Neural progenitor cell (in vitro differentiated cells): ENCODE data around the gene SSUH2. TPM values are rescaled to one million over a fixed set of nuclear protein-coding genes. Genes with fewer than 3 reads are reported as not detected.

Experiments
- DNase-seq: peaks from one replicate; pipeline ENCODE4 v3.0.0-alpha.2; 2016; ENCODE audit warnings: low spot score
- H2AFZ ChIP-seq: fragments of 200-600 bp; sonication (generic); replicated peaks from 2 replicates; pipeline ENCODE4 v1.6.1; 2016; ENCODE audit warnings: antibody characterized with exemption
- H3F3A ChIP-seq: fragments of 200-600 bp; sonication (generic); 2 replicates; pipeline ENCODE4 v1.6.1; 2016; ENCODE audit warnings: antibody characterized with exemption, low read depth
- H3K27ac ChIP-seq: fragments of 200-600 bp; sonication (generic); 2 replicates; pipeline ENCODE4 v1.5.1; 2016; ENCODE audit warnings: mild to moderate bottlenecking
- H3K27me3 ChIP-seq: fragments of 200-600 bp; sonication (generic); 2 replicates; pipeline ENCODE4 v1.6.1; 2016; ENCODE audit warnings: mild to moderate bottlenecking, moderate library complexity
- H3K36me3 ChIP-seq: fragments of 200-600 bp; sonication (generic); 2 replicates; pipeline ENCODE4 v1.5.1; 2016
- H3K4me1 ChIP-seq: fragments of 200-600 bp; sonication (generic); 2 replicates; pipeline ENCODE4 v1.6.1; 2016; ENCODE audit warnings: mixed run types
- H3K4me2 ChIP-seq: fragments of 200-600 bp; sonication (generic); 2 replicates; pipeline ENCODE4 v1.6.1; 2016
- H3K4me3 ChIP-seq: fragments of 200-600 bp; sonication (generic); 2 replicates; pipeline ENCODE4 v1.5.1; 2016
- H3K79me2 ChIP-seq: fragments of 200-600 bp; sonication (generic); 2 replicates; pipeline ENCODE4 v1.6.1; 2016; ENCODE audit warnings: low read depth
- H3K9ac ChIP-seq: fragments of 200-600 bp; sonication (generic); 2 replicates; pipeline ENCODE4 v1.6.1; 2016
- H3K9me3 ChIP-seq: fragments of 200-600 bp; sonication (generic); 2 replicates; pipeline ENCODE4 v1.5.1; 2016; ENCODE audit warnings: low read depth
- H4K20me1 ChIP-seq: fragments of 200-600 bp; sonication (generic); 2 replicates; pipeline ENCODE4 v1.6.1; 2016; ENCODE audit warnings: low read depth
- H3K27ac Mint-ChIP-seq: 3 replicates; pipeline ENCODE4 v1.8.0; 2021; ENCODE audit warnings: mixed read lengths
- H3K27me3 Mint-ChIP-seq: 2 replicates; pipeline ENCODE4 v1.8.0; 2022; ENCODE audit warnings: low read depth, mild to moderate bottlenecking, inconsistent platforms, moderate library complexity, mixed read lengths; ENCODE audit not compliant: insufficient read depth
- H3K36me3 Mint-ChIP-seq: 3 replicates; pipeline ENCODE4 v1.8.0; 2021; ENCODE audit warnings: mixed read lengths
- H3K4me1 Mint-ChIP-seq: 3 replicates; pipeline ENCODE4 v1.8.0; 2021; ENCODE audit warnings: mixed read lengths
- H3K4me3 Mint-ChIP-seq: 3 replicates; pipeline ENCODE4 v1.8.0; 2021; ENCODE audit warnings: mild to moderate bottlenecking, moderate library complexity, mixed read lengths
- H3K9me3 Mint-ChIP-seq: 3 replicates; pipeline ENCODE4 v1.8.0; 2020; ENCODE audit warnings: mixed read lengths
- CTCF ChIP-seq: fragments of 200-600 bp; sonication (generic); IDR thresholded peaks from 2 replicates; pipeline ENCODE4 v1.5.1; 2017; ENCODE audit warnings: antibody characterized with exemption, mild to moderate bottlenecking
- EZH2 ChIP-seq: fragments of 200-600 bp; sonication (generic); IDR thresholded peaks from 2 replicates; pipeline ENCODE4 v1.6.1; 2017; ENCODE audit warnings: antibody characterized with exemption, mild to moderate bottlenecking, moderate library complexity
- EZH2phosphoT487 ChIP-seq: fragments of 200-600 bp; sonication (generic); IDR thresholded peaks from 2 replicates; pipeline ENCODE4 v1.6.1; 2017; ENCODE audit warnings: antibody characterized with exemption
- total RNA-seq: library from RNA; depleted of rRNA; stranded (reverse); fragments of >200 nt; gene quantifications from 2 replicates; pipeline ENCODE4 v1.2.3, GENCODE V29; 2015; ENCODE audit warnings: low replicate concordance

SSUH2 gene
- total RNA-seq, 1 donor from 2014 or later, result 0.37 TPM

DNA sequence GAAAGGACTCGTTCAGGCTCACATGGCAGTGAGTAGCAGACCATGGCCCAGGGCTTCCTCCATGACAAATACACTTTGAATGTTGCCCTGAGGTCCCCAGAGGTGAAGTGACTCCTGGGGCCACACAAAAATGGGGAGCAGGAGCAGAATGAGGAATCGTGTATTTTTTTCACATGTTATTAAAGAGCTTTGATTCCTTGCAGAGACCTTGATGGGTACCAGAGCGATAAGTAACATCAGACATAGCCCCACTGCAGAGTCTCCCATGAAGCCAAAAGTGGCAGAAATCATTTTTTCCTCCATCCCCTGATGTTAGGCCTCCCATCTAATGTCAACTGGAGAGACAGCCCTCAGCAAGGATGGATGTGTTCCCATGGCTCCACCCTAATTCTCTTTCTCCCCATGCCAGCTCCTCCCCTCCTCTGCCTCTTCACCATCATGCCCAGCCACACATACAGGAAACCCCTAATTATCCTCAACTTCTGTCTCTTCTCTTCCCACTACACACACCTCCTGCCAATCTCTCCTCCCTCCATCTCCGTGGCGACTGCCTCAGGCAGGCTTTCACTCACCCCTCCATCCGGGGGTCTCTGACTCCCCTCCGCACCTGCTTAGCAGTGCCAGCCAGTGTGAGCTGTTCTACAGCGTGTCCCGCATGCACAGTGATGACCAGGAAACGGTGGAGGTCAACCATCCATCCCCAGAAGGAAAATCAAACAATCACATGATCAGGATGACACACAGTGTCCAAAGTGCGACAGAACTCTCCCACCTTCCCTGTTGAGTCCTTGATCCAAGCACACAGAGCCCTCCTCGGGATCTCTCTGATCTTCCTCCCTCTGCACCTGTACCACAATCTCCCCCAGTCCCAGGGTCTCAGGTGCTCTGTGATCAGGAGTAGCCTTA, 7.1 kb upstream of the SSUH2 start:
- Histone ChIP-seq H3K4me1 (no peaks in the 10 kb centered on the region), H3K9me3 (no peaks in the 10 kb centered on the region), H4K20me1 (no peaks in the 10 kb centered on the region), H3K4me3 (no peak overlapping the region), H3K27me3 (no peaks in the 10 kb centered on the region), H2AFZ (no peak overlapping the region), H3K27ac (no peak overlapping the region), H3F3A (no peaks in the 10 kb centered on the region), H3K79me2 (no peaks in the 10 kb centered on the region), H3K9ac (no peak overlapping the region), H3K4me2 (no peak overlapping the region), H3K36me3 (no peaks in the 10 kb centered on the region)
- Mint-ChIP-seq H3K36me3 (no peaks in the 10 kb centered on the region), H3K4me3 (peak overlapping the region; percentile 50), H3K27me3 (peaks cover 20% of the 10 kb centered on the region), H3K27ac (peak overlapping the region; percentile 80), H3K4me1 (peaks cover 51% of the 10 kb centered on the region), H3K9me3 (peaks cover 8% of the 10 kb centered on the region)
- TF ChIP-seq EZH2phosphoT487 (no peak), EZH2 (no peak), CTCF (no peak)
- DNase-seq, result no peak

- TF ChIP-seq EZH2, result no peak
- TF ChIP-seq EZH2phosphoT487, result no peak
- TF ChIP-seq CTCF, result no peak
- H3K9me3 ChIP-seq, result no peaks in the 10 kb centered on the region
- H3K4me2 ChIP-seq, result no peak overlapping the region
- no peaks in the 10 kb centered on the region for H3K79me2 ChIP-seq
- no peaks in the 10 kb centered on the region for H4K20me1 ChIP-seq
- Mint-ChIP-seq H3K27ac (peak overlapping the region; percentile 70), H3K4me3 (no peak overlapping the region), H3K9me3 (peaks cover 8% of the 10 kb centered on the region), H3K27me3 (peaks cover 20% of the 10 kb centered on the region), H3K4me1 (peaks cover 50% of the 10 kb centered on the region), H3K36me3 (no peaks in the 10 kb centered on the region)
- no peaks in the 10 kb centered on the region for H3K27me3 ChIP-seq
- H3K27ac ChIP-seq, result no peak overlapping the region
- H3K4me1 ChIP-seq, result no peaks in the 10 kb centered on the region
- no peak overlapping the region for H3K9ac ChIP-seq
- DNase-seq, result no peak
- H2AFZ ChIP-seq, result no peak overlapping the region
- no peaks in the 10 kb centered on the region for H3F3A ChIP-seq
- no peaks in the 10 kb centered on the region for H3K36me3 ChIP-seq
- H3K4me3 ChIP-seq, result no peak overlapping the region
These were observed 6.2 kb upstream of the SSUH2 start for GRCh38 chr3:8650583-8651416.

DNA sequence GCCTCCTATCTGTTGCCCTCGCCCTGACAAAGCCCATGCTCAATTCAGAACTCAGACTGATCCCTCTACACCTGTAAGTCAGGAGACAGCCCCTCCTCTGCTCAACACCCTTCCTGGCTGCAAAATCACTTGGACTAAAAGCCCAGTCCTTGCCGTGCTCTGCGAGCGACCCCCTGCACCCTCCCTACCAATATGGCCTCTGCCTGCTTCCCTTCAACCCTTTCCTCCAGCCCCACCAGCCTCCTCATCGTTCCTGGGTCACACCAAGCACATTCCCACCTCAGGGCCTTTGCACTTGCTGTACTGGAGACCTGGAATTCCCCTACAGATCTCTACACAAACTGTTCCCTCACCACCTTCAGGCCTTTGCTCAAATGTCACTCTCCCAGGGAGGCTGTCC, 5.2 kb upstream of the SSUH2 start:
- Histone ChIP-seq H2AFZ (no peak overlapping the region), H3K9me3 (no peaks in the 10 kb centered on the region), H3F3A (no peaks in the 10 kb centered on the region), H3K4me2 (no peak overlapping the region), H3K36me3 (no peaks in the 10 kb centered on the region), H3K27me3 (no peaks in the 10 kb centered on the region), H3K9ac (no peak overlapping the region), H4K20me1 (no peaks in the 10 kb centered on the region), H3K27ac (no peak overlapping the region), H3K4me1 (no peaks in the 10 kb centered on the region), H3K4me3 (no peak overlapping the region), H3K79me2 (no peaks in the 10 kb centered on the region)
- Mint-ChIP-seq H3K27me3 (peaks cover 17% of the 10 kb centered on the region), H3K4me1 (peaks cover 45% of the 10 kb centered on the region), H3K9me3 (peaks cover 6% of the 10 kb centered on the region), H3K4me3 (peak overlapping the region; percentile 34), H3K27ac (peak overlapping the region; percentile 58), H3K36me3 (no peaks in the 10 kb centered on the region)
- TF ChIP-seq EZH2 (no peak), EZH2phosphoT487 (no peak), CTCF (no peak)
- DNase-seq, result no peak
